ENCODE data around the gene SEC23IP.

- TF ChIP-seq CTCF (IDR thresholded peaks at IDR 0.05) = no peak
- no peak for TF ChIP-seq POLR2AphosphoS5 (IDR thresholded peaks at IDR 0.05)
- TF ChIP-seq POLR2A (IDR thresholded peaks at IDR 0.05) = no peak
Measured at GRCh38 chr10:119973281-119973680, 80.8 kb downstream of the SEC23IP start.

All from stomach (tissue), 4 donors.